Subcutaneous abdominal adipose tissue (tissue), 5 donors: ENCODE data around the gene FOXA3.

ENCODE experiments used
- H3K27ac ChIP-seq: one replicate; pipeline ENCODE4 v1.7.0; 2013; ENCODE audit warnings: low read depth, mild to moderate bottlenecking, inconsistent platforms, low read length, moderate library complexity
- H3K27me3 ChIP-seq, 5 donors: one replicate each; pipeline ENCODE4 v1.7.0; 2013; ENCODE audit warnings: low read length in 5 of 5, inconsistent platforms in 1 of 5; ENCODE audit not compliant: control insufficient read depth in 5 of 5, insufficient read depth in 4 of 5
- H3K36me3 ChIP-seq, 5 donors: one replicate each; pipeline ENCODE4 v1.7.0; 2013; ENCODE audit warnings: low read length in 5 of 5; ENCODE audit not compliant: control insufficient read depth in 5 of 5, insufficient read depth in 5 of 5
- H3K4me1 ChIP-seq, 5 donors: one replicate each; pipeline ENCODE4 v1.7.0; 2013; ENCODE audit warnings: low read length in 5 of 5, mild to moderate bottlenecking in 3 of 5, moderate library complexity in 1 of 5; ENCODE audit not compliant: control insufficient read depth in 5 of 5, insufficient read depth in 5 of 5
- H3K4me3 ChIP-seq, 5 donors: one replicate each; pipeline ENCODE4 v1.7.0; 2013; ENCODE audit warnings: low read length in 5 of 5, low read depth in 1 of 5
- H3K9ac ChIP-seq, 5 donors: one replicate each; pipeline ENCODE4 v1.7.0; 2013; ENCODE audit warnings: low read length in 5 of 5, mild to moderate bottlenecking in 4 of 5, moderate library complexity in 3 of 5
- H3K9me3 ChIP-seq, 5 donors: one replicate each; pipeline ENCODE4 v1.7.0; 2013; ENCODE audit warnings: low read length in 5 of 5; ENCODE audit not compliant: control insufficient read depth in 5 of 5
- donor health status: healthy.
- donor health status: healthy.
- donor health status: healthy.
- donor health status: healthy.
- donor health status: healthy.

FOXA3 gene

GRCh38 chr19:45821103-45821521 lies 43.0 kb upstream of the FOXA3 start:
- H3K4me3 ChIP-seq, result no peak overlapping the region
- H3K36me3 ChIP-seq, result peaks cover 0 to 80% (median 65%) of the 10 kb centered on the region in 5 donors

DNA sequence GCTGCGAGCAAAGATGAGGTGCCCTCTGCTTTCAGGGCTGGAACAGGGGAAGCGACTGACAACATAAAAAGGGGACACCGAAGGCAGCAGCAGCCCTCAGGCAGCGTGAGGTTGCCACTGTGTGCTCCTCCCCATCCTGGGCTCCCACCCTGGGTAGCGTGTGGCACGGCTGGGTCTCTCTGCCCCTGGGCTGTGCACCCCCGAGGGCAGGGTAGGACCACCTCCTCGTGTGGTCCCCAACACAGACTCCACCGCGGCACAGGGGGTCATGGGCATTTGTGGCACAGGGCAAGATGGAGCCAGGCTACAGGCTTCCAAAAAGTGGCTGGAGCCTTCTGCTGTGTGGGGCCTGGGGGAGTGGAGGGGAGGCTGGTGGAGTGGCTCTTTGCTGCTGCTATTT lies 42.6 kb upstream of the FOXA3 start:
- H3K27ac ChIP-seq, result no peak overlapping the region
- H3K9ac ChIP-seq, result no peak overlapping the region
- H3K4me3 ChIP-seq, result no peak overlapping the region
- H3K9me3 ChIP-seq, result no peaks in the 10 kb centered on the region
- H3K4me1 ChIP-seq, result peaks cover 0 to 3% (median 0%) of the 10 kb centered on the region in 5 donors
- H3K36me3 ChIP-seq, result peaks cover 0 to 85% (median 69%) of the 10 kb centered on the region in 5 donors
- no peaks in the 10 kb centered on the region for H3K27me3 ChIP-seq

More at GRCh38 chr19:45821103-45821521, 43.0 kb upstream of the FOXA3 start:
- H3K27me3 ChIP-seq, result no peaks in the 10 kb centered on the region
- no peak overlapping the region for H3K27ac ChIP-seq
- peaks cover 0 to 3% (median 0%) of the 10 kb centered on the region in 5 donors for H3K4me1 ChIP-seq
- no peaks in the 10 kb centered on the region for H3K9me3 ChIP-seq
- H3K9ac ChIP-seq, result no peak overlapping the region

DNA sequence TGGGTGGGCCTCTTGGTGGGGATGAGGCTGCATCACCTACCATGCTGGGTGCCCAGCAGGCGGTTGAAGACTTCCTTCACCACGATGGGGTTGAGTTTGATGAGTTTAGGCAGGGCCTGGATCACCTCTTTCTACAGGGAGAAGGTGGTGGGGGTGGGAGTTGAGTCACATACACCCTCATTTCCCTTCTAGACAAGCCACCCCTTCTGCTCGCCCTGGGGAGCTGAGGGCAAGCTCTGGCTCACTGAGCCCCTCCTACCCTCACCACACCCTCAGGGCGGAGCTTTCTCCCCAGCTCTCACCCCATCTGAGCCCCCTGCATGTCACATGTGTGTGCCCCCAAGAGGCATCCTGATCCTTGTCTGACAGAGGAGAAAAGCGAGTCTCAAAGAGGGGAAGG lies 41.4 kb upstream of the FOXA3 start:
- Histone ChIP-seq H3K9me3 (no peaks in the 10 kb centered on the region), H3K27ac (no peak overlapping the region), H3K27me3 (no peaks in the 10 kb centered on the region), H3K9ac (no peak overlapping the region), H3K36me3 (peaks cover 0 to 95% (median 81%) of the 10 kb centered on the region in 5 donors), H3K4me3 (no peak overlapping the region), H3K4me1 (no peaks in the 10 kb centered on the region)

DNA sequence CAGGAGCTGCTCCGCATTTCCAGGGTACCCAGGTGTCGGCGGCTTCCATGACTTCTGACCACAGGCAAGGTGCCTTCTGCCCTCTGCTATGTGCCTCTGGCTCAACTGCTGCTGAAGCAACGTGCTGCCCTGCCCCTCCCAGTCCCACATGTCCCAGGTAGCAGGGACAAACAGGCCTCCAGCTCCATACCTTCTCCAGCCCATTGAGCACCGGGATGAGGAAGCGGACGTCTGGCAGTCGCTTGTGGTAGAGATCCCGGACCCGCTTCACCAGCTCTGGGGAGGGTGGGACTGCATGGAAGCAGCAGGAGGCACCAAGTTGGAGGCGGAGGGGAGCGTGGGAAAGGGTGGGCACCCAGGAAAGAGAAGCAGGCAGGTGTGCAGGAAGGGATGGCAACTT lies 40.9 kb upstream of the FOXA3 start:
- H3K4me3 ChIP-seq, result no peak overlapping the region
- no peak overlapping the region for H3K27ac ChIP-seq
- H3K4me1 ChIP-seq, result no peaks in the 10 kb centered on the region
- no peaks in the 10 kb centered on the region for H3K9me3 ChIP-seq
- H3K36me3 ChIP-seq, result peaks cover 0 to 95% (median 85%) of the 10 kb centered on the region in 5 donors
- no peaks in the 10 kb centered on the region for H3K27me3 ChIP-seq
- H3K9ac ChIP-seq, result no peak overlapping the region

DNA sequence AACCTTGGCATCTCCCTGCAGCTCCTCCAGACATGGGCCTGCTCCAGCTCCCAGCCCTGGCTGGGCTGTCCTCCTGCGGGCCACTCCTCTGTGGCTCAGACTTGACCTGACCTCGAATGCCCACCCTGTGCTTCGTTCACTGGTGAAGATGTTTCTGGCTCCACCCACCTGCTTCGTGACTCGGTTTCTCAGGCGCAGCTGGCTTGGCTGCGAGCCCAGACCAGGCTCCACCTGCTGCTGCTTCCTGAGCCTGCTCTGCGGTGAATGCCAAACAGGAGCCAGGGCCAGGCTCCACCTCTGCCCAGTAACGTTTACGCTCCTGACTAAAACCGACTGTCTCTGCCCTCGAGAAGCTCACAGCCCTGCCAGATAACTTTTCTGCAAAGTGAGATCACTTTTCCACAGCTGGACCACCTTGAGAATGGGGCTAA lies 40.1 kb upstream of the FOXA3 start:
- Histone ChIP-seq H3K27ac (no peak overlapping the region), H3K36me3 (peaks cover 0 to 97% (median 94%) of the 10 kb centered on the region in 5 donors), H3K4me1 (no peaks in the 10 kb centered on the region), H3K9ac (no peak overlapping the region), H3K27me3 (no peaks in the 10 kb centered on the region), H3K9me3 (no peaks in the 10 kb centered on the region), H3K4me3 (no peak overlapping the region)

GRCh38 chr19:45824531-45825262 lies 39.4 kb upstream of the FOXA3 start:
- no peaks in the 10 kb centered on the region for H3K9me3 ChIP-seq
- peaks cover 0 to 97% (median 96%) of the 10 kb centered on the region in 5 donors for H3K36me3 ChIP-seq
- H3K4me3 ChIP-seq, result no peak overlapping the region
- no peak overlapping the region for H3K27ac ChIP-seq
- no peak overlapping the region for H3K9ac ChIP-seq
- H3K4me1 ChIP-seq, result no peaks in the 10 kb centered on the region
- H3K27me3 ChIP-seq, result no peaks in the 10 kb centered on the region

GRCh38 chr19:45825263-45825605 lies 38.9 kb upstream of the FOXA3 start:
- Histone ChIP-seq H3K27ac (no peak overlapping the region), H3K4me1 (no peaks in the 10 kb centered on the region), H3K9me3 (no peaks in the 10 kb centered on the region), H3K36me3 (peaks cover 0 to 97% (median 96%) of the 10 kb centered on the region in 5 donors), H3K27me3 (no peaks in the 10 kb centered on the region), H3K9ac (no peak overlapping the region), H3K4me3 (no peak overlapping the region)

DNA sequence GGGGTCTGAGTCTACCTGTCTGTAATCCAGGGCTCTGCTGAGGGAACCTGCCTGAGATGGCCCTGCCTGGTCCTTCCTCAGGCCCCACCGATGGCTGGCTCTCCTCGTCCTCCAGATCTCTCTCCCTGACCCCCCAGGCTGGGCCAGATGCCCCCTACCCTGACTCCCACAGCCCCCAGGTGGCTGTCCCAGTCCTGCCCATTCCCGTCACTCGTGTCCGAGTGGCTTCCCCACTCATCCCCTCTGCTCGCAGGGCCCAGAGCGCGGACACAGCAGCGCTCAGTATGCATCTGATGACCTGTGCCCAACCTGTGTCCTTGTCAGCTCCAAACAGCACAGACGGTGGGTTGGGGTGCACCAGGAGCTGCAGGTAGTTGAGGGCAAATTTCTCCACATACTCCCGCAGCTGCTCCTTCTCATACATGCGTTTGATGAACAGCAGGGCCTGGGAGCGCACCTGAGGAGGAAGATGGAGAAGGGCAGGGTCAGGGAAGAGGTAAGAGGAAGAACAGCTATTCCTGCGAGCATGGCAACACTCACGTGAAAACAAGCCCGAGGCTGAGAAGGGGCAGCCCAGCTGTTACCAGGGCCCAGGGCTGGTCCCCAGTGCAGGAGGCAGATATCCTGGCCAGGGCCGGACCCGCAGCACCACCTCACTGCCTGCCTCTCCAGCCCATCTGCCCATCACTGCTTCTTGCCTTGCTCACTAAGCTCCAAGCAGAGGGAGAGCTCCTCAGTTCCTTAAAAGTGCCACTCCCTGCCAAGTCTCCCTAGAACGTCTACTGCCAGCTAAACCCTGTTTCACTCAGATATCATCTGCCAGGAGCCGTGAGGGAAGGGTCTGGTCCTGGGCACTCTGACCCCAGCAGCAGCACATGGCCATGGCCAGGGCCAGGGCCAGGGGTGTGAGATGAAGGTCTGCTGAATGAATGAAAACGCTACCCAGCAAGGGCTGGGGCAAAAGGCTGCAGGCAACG lies 37.9 kb upstream of the FOXA3 start:
- H3K27ac ChIP-seq, result no peak overlapping the region
- peaks cover 0 to 95% (median 92%) of the 10 kb centered on the region in 5 donors for H3K36me3 ChIP-seq
- H3K27me3 ChIP-seq, result no peaks in the 10 kb centered on the region
- H3K9ac ChIP-seq, result no peak overlapping the region
- H3K9me3 ChIP-seq, result no peaks in the 10 kb centered on the region
- no peak overlapping the region for H3K4me3 ChIP-seq
- H3K4me1 ChIP-seq, result no peaks in the 10 kb centered on the region

DNA sequence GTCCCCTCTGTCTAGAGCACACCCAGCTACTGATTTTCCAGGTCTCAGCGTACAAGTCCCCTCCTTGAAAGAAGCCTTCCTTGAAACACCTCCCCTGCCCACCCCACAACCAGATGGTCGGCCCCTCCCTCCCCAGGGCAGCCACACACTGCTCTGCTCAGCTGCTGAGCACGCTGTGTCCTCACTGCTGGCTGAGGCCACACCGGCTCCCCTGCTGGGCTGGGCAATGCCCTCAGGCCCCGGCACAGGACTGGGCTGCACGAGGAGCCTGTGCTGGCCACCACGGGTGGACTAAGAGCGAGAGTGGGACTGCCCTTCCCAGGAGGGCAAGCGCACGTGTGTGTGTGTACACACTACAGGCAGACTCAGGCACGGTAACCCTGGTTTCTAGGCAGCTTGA lies 37.2 kb upstream of the FOXA3 start:
- H3K4me1 ChIP-seq, result no peaks in the 10 kb centered on the region
- no peak overlapping the region for H3K27ac ChIP-seq
- peaks cover 0 to 95% (median 93%) of the 10 kb centered on the region in 5 donors for H3K36me3 ChIP-seq
- no peaks in the 10 kb centered on the region for H3K9me3 ChIP-seq
- no peak overlapping the region for H3K9ac ChIP-seq
- H3K4me3 ChIP-seq, result no peak overlapping the region
- no peaks in the 10 kb centered on the region for H3K27me3 ChIP-seq
